PC-3 (cell line): ENCODE data around the gene CDH4. TPM values are rescaled to one million over a fixed set of nuclear protein-coding genes. Genes with fewer than 3 reads are reported as not detected.

ENCODE experiments used
- ATAC-seq: fragments of 200-7000 bp; cut with Tn5 transposase; 2 replicates; pipeline ENCODE4 v1.9.1; 2020; ENCODE audit warnings: mild to moderate bottlenecking, moderate library complexity
- BruUV-seq: library from RNA; stranded (reverse); fragments of 400-500 nt; replicated peaks from 2 replicates; lab custom pipeline; 2021; lab: Mats Ljungman, UMichigan
- CTCF ChIA-PET: fragments of 300-600 bp; sonication (Branson Sonifier 250); formaldehyde crosslinking; loops from one replicate; lab custom pipeline; 2022; ENCODE audit warnings: antibody characterized with exemption; lab: Charles Lee
- POLR2A ChIA-PET: fragments of 300-600 bp; sonication (Branson Sonifier 250); formaldehyde crosslinking; loops from one replicate; lab custom pipeline; 2022; ENCODE audit warnings: antibody characterized with exemption; ENCODE audit not compliant: unreplicated experiment; lab: Charles Lee
- DNase-seq: peaks from one replicate; pipeline ENCODE4 v3.0.0-alpha.2; 2015
- H2AFZ ChIP-seq: fragments of 300-600 bp; sonication (generic); 2 replicates; pipeline ENCODE4 v1.6.0; 2016; ENCODE audit warnings: antibody characterized with exemption, low read length
- H3F3A ChIP-seq: fragments of 300-600 bp; sonication (generic); one replicate; pipeline ENCODE4 v1.6.0; 2017; ENCODE audit warnings: antibody characterized with exemption, low read length, control low read depth, mild to moderate bottlenecking; ENCODE audit not compliant: unreplicated experiment
- H3K27ac ChIP-seq: fragments of 300-600 bp; sonication (generic); 2 replicates; pipeline ENCODE4 v1.5.1; 2016; ENCODE audit warnings: mild to moderate bottlenecking, low read length
- H3K27me3 ChIP-seq: fragments of 300-600 bp; sonication (generic); 2 replicates; pipeline ENCODE4 v1.6.1; 2016; ENCODE audit warnings: low read length, mixed read lengths
- H3K36me3 ChIP-seq: fragments of 300-600 bp; sonication (generic); 2 replicates; pipeline ENCODE4 v1.6.1; 2016; ENCODE audit warnings: low read depth, mixed run types, low read length, mixed read lengths
- H3K4me1 ChIP-seq: fragments of 300-600 bp; sonication (generic); 2 replicates; pipeline ENCODE4 v1.5.1; 2016; ENCODE audit warnings: low read length; ENCODE audit not compliant: insufficient read depth
- H3K4me2 ChIP-seq: fragments of 300-600 bp; sonication (generic); 2 replicates; pipeline ENCODE4 v1.6.0; 2016; ENCODE audit warnings: low read length
- H3K4me3 ChIP-seq: fragments of 300-600 bp; sonication (generic); 2 replicates; pipeline ENCODE4 v1.5.1; 2016; ENCODE audit warnings: mild to moderate bottlenecking, low read length, mixed read lengths
- H3K79me2 ChIP-seq: fragments of 300-600 bp; sonication (generic); 2 replicates; pipeline ENCODE4 v1.6.1; 2017; ENCODE audit warnings: low read length, mixed read lengths
- H3K9ac ChIP-seq: fragments of 300-600 bp; sonication (generic); 2 replicates; pipeline ENCODE4 v1.6.0; 2016; ENCODE audit warnings: mild to moderate bottlenecking, low read length
- H3K9me2 ChIP-seq: fragments of 300-600 bp; sonication (generic); replicated peaks from 2 replicates; pipeline ENCODE4 v1.6.1; 2016; ENCODE audit warnings: mixed run types, low read length, mixed read lengths
- H3K9me3 ChIP-seq: fragments of 300-600 bp; sonication (generic); 2 replicates; pipeline ENCODE4 v1.6.1; 2016; ENCODE audit warnings: low read length, mixed read lengths
- H4K20me1 ChIP-seq: fragments of 300-600 bp; sonication (generic); 2 replicates; pipeline ENCODE4 v1.6.1; 2016; ENCODE audit warnings: low read length, mixed read lengths
- EZH2 ChIP-seq: fragments of 300-600 bp; sonication (generic); IDR thresholded peaks from one replicate; pipeline ENCODE4 v1.6.1; 2017; ENCODE audit warnings: antibody characterized with exemption, mild to moderate bottlenecking, low read length; ENCODE audit not compliant: unreplicated experiment
- EZH2phosphoT487 ChIP-seq: fragments of 300-600 bp; sonication (generic); IDR thresholded peaks from 2 replicates; pipeline ENCODE4 v1.6.1; 2018; ENCODE audit warnings: mild to moderate bottlenecking, antibody characterized with exemption, low read length, borderline replicate concordance
- intact Hi-C: fragments of 100-400 bp; cut with micrococcal nuclease; formaldehyde crosslinking; loops from 2 replicates; pipeline ENCODE4 v1.9.0; 2023
- total RNA-seq: library from RNA; depleted of rRNA; stranded (reverse); fragments of >200 nt; gene quantifications from 2 replicates; pipeline ENCODE4 v1.2.3, GENCODE V29; 2014
- TF ChIP-seq, protein P1 (sequence below): fragments of 300-600 bp; sonication (generic); conservative IDR thresholded peaks from 2 replicates; pipeline ENCODE4 v1.5.1; 2017; ENCODE audit warnings: antibody characterized with exemption, low read depth, mild to moderate bottlenecking, low read length

The CDH4 gene
- total RNA-seq, 1 experiment from 2014 or later, result not detected

DNA sequence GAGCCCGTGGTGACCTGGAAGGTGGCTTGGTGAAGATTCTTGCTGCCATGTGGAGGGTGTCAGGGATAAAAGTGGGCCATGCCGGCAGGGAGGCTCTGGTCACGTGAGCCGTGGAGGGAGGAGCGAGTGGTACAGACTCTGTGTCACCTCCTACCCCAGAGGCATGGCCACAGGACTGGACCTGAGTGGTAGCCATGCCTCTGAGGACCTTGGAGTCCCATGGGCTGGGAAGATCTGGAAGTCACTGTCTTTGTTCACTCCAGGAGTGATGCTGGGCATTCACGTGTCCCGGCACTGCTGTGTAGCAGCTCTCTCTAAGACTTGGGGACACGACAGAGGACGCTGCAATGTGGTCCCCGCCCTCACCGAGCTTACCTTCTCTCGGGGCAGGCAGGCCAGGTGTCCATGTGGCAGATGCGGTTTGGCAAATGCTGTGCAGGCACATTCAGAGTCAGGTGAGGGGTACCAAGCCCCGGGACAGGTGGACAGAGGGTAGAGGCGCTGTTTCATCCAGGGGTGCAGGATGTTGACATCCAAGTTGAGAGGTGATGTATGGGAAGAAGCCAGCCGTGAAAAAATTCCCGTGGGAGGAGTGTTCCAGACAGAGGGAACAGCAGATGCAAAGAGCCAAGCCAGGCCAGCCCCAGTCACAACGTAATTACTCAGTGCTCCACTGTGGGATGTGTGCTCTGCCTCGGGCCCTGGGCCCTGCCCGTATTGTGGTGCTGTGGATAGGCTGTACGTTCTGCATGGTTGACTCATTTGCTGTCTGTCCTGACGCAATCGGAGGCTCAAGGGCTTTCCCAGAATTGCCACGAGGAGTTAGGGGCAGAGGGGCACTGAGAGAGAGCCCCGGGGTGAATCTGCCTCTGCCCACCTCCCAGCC, 505.9 kb downstream of the CDH4 start:
- Histone ChIP-seq H3K4me2 (no peak overlapping the region), H2AFZ (no peak overlapping the region), H3K4me1 (no peaks in the 10 kb centered on the region), H3K36me3 (no peaks in the 10 kb centered on the region), H3F3A (no peaks in the 10 kb centered on the region), H3K27ac (no peak overlapping the region), H3K9me3 (no peaks in the 10 kb centered on the region), H3K9ac (no peak overlapping the region), H3K9me2 (no peaks in the 10 kb centered on the region), H4K20me1 (no peaks in the 10 kb centered on the region), H3K4me3 (no peak overlapping the region), H3K27me3 (peaks cover 61% of the 10 kb centered on the region), H3K79me2 (no peaks in the 10 kb centered on the region)
- POLR2A ChIA-PET, result no interaction called here
- ATAC-seq, result no peak
- intact Hi-C loops, result no loop called here
- CTCF ChIA-PET, result no interaction called here
- no TSS peak for BruUV-seq
- no peak for DNase-seq
- TF ChIP-seq EZH2, result no peak
- no peak for TF ChIP-seq EZH2phosphoT487
- TF ChIP-seq, protein P1, sequence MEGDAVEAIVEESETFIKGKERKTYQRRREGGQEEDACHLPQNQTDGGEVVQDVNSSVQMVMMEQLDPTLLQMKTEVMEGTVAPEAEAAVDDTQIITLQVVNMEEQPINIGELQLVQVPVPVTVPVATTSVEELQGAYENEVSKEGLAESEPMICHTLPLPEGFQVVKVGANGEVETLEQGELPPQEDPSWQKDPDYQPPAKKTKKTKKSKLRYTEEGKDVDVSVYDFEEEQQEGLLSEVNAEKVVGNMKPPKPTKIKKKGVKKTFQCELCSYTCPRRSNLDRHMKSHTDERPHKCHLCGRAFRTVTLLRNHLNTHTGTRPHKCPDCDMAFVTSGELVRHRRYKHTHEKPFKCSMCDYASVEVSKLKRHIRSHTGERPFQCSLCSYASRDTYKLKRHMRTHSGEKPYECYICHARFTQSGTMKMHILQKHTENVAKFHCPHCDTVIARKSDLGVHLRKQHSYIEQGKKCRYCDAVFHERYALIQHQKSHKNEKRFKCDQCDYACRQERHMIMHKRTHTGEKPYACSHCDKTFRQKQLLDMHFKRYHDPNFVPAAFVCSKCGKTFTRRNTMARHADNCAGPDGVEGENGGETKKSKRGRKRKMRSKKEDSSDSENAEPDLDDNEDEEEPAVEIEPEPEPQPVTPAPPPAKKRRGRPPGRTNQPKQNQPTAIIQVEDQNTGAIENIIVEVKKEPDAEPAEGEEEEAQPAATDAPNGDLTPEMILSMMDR, result no peak

- Histone ChIP-seq H3K4me1 (no peaks in the 10 kb centered on the region), H3K79me2 (no peaks in the 10 kb centered on the region), H3K4me2 (no peak overlapping the region), H4K20me1 (no peaks in the 10 kb centered on the region), H3K9me2 (no peaks in the 10 kb centered on the region), H3K9ac (no peak overlapping the region), H3K9me3 (no peaks in the 10 kb centered on the region), H3K4me3 (no peak overlapping the region), H3F3A (no peaks in the 10 kb centered on the region), H3K36me3 (no peaks in the 10 kb centered on the region), H2AFZ (no peak overlapping the region), H3K27ac (no peak overlapping the region), H3K27me3 (peaks cover 61% of the 10 kb centered on the region)
- ATAC-seq (no peak), DNase-seq (no peak)
- CTCF ChIA-PET, result no interaction called here
- BruUV-seq, result no TSS peak
- POLR2A ChIA-PET, result no interaction called here
- intact Hi-C loops, result no loop called here
- TF ChIP-seq, protein P1, result no peak
- no peak for TF ChIP-seq EZH2phosphoT487
- no peak for TF ChIP-seq EZH2
Observed at GRCh38 chr20:61758564-61759200, 506.6 kb downstream of the CDH4 start.
